Cardiac muscle cell (in vitro differentiated cells and primary cell): ENCODE measurements around the gene GSE1. TPM values are rescaled to one million over a fixed set of nuclear protein-coding genes. Genes with fewer than 3 reads are reported as not detected.

Source experiments
- DNase-seq, 2 donors: peaks; one replicate each; pipeline versions ENCODE4 v3.0.0 to v3.0.0-alpha.2; 2010 to 2017; ENCODE audit warnings: low read depth in 1 of 2, low spot score in 1 of 2
- H3K27ac ChIP-seq: fragments of 200-600 bp; sonication (generic); 2 replicates; pipeline ENCODE4 v1.5.1; 2016
- H3K27me3 ChIP-seq: fragments of 200-600 bp; sonication (generic); 2 replicates; pipeline ENCODE4 v1.6.0; 2016; ENCODE audit warnings: control low read depth
- H3K36me3 ChIP-seq: fragments of 200-600 bp; sonication (generic); 2 replicates; pipeline ENCODE4 v1.5.1; 2016; ENCODE audit warnings: control low read depth
- H3K4me1 ChIP-seq: fragments of 200-600 bp; sonication (generic); 2 replicates; pipeline ENCODE4 v1.8.1; 2017; ENCODE audit warnings: low read depth, mild to moderate bottlenecking, mixed run types
- H3K4me3 ChIP-seq: fragments of 200-600 bp; sonication (generic); 2 replicates; pipeline ENCODE4 v1.5.1; 2016; ENCODE audit warnings: mild to moderate bottlenecking
- H3K9me3 ChIP-seq: fragments of 200-600 bp; sonication (generic); 2 replicates; pipeline ENCODE4 v1.5.1; 2017; ENCODE audit warnings: low read depth, mild to moderate bottlenecking, control low read depth
- CTCF ChIP-seq: IDR thresholded peaks from 2 replicates; pipeline ENCODE4 v1.5.1; 2012; ENCODE audit warnings: low read depth, mild to moderate bottlenecking, low read length
- polyA plus RNA-seq: library from polyadenylated mRNA; unstranded; fragments of >200 nt; fragmentation: Nextera tagmentation; extraction: Ambion mirVana; gene quantifications from 2 replicates; pipeline ENCODE4 v1.2.1, GENCODE V29; 2016
- total RNA-seq: library from RNA; depleted of rRNA; stranded (reverse); fragments of >200 nt; gene quantifications from 2 replicates; pipeline ENCODE4 v1.2.3, GENCODE V29; 2016

Gene GSE1
- total and polyA plus RNA-seq, 2 experiments from 2014 or later, result 48.8 to 174 TPM

DNA sequence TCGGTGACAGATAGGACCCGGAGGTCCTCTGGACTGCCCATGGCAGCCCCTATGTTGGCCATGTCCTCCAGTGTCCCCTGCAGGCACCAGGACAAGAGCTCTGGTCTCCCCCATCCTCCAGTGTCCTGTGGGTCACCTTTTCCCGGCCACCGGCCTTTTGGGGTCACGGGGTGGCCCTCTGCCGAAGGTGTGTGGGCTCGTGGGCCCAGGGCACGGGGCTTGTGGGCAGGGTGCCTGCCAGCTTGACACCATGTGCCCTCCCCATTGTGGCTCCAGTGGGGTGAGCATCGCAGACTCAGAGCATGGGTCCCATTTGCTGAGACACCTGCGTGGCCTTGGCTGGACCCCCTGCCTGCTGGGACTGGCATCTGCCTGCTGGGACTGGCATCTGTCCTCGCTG, 18.1 kb downstream of the GSE1 start:
- TF ChIP-seq CTCF, result no peak
- no peak overlapping the region for H3K4me3 ChIP-seq
- DNase-seq, result no peak
- no peak overlapping the region for H3K27ac ChIP-seq
- no peaks in the 10 kb centered on the region for H3K27me3 ChIP-seq
- peaks cover 41% of the 10 kb centered on the region for H3K4me1 ChIP-seq
- no peaks in the 10 kb centered on the region for H3K9me3 ChIP-seq
- no peaks in the 10 kb centered on the region for H3K36me3 ChIP-seq

DNA sequence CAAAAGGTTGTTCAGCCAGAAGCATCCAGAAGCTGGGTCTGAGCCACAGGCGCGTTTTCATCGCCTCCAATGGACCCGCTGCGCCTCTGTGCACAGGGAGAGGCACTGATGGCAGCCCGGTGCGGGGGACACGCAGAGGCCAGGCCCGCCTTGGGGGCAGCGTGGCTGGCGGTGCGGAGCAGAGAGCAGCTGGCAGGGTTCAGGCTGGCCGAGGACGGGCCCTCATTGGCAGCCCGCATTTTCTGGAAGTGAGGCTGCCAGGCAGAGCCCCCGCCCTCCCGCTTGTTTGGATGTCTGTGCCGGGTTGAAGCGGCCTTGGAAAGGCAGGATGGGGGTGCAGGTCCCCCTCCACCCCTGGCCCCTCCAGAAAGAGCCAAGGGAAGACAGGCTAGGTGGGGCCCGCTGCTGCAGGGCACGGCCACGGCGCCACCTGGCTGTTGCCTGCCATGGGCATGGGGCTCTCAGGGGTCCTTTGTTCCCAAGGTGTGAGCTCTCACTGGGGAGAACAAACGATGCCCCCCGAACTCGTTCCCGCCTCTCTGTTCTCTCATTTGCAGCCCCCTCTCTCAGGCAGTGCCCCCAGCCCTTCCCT, 18.8 kb downstream of the GSE1 start:
- H3K4me3 ChIP-seq, result no peak overlapping the region
- H3K4me1 ChIP-seq, result peaks cover 34% of the 10 kb centered on the region
- no peak for DNase-seq
- peak overlapping the region; percentile 38 for H3K27ac ChIP-seq
- no peaks in the 10 kb centered on the region for H3K36me3 ChIP-seq
- peak; percentile 3 for TF ChIP-seq CTCF
- no peaks in the 10 kb centered on the region for H3K9me3 ChIP-seq
- no peaks in the 10 kb centered on the region for H3K27me3 ChIP-seq

- TF ChIP-seq CTCF, result no peak
- H3K27ac ChIP-seq, result no peak overlapping the region
- H3K9me3 ChIP-seq, result no peaks in the 10 kb centered on the region
- no peak for DNase-seq
- H3K27me3 ChIP-seq, result no peaks in the 10 kb centered on the region
- no peak overlapping the region for H3K4me3 ChIP-seq
- no peaks in the 10 kb centered on the region for H3K36me3 ChIP-seq
- H3K4me1 ChIP-seq, result peaks cover 25% of the 10 kb centered on the region
Measured at GRCh38 chr16:85632709-85633437, 19.8 kb downstream of the GSE1 start.

- Histone ChIP-seq H3K9me3 (no peaks in the 10 kb centered on the region), H3K27me3 (no peaks in the 10 kb centered on the region), H3K4me1 (peaks cover 21% of the 10 kb centered on the region), H3K36me3 (no peaks in the 10 kb centered on the region), H3K4me3 (no peak overlapping the region), H3K27ac (no peak overlapping the region)
- no peak for TF ChIP-seq CTCF
- DNase-seq, result no peak
Measured at GRCh38 chr16:85633438-85633743, 20.3 kb downstream of the GSE1 start.

DNA sequence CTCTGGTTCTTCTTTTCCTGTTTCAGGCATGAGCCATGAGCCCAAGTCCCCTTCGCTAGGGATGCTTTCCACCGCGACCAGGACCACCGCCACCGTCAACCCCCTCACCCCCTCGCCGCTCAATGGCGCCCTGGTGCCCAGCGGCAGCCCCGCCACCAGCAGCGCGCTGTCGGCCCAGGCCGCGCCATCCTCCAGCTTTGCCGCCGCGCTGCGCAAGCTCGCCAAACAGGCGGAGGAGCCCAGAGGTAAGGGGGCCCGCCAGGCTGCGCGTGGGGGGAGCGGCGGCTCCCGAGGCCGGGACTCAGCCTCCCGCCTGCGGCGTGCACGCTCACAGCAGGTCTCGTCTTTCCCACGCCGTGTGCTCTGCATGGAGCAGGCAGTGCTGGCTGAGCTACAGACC, 20.8 kb downstream of the GSE1 start:
- DNase-seq, result no peak

More for the DNA sequence above, 20.8 kb downstream of the GSE1 start:
- no peaks in the 10 kb centered on the region for H3K36me3 ChIP-seq
- no peaks in the 10 kb centered on the region for H3K9me3 ChIP-seq
- TF ChIP-seq CTCF, result no peak
- no peak overlapping the region for H3K4me3 ChIP-seq
- no peaks in the 10 kb centered on the region for H3K27me3 ChIP-seq
- H3K27ac ChIP-seq, result no peak overlapping the region
- peaks cover 16% of the 10 kb centered on the region for H3K4me1 ChIP-seq
